Measurements from ENCODE around the gene HK3. TPM values are rescaled to one million over a fixed set of nuclear protein-coding genes. Genes with fewer than 3 reads are reported as not detected.

HK3 gene
- total and polyA plus RNA-seq, 2 of the 8 experiments (the other 6 are each of a cell fraction or from before 2014, with no cell fraction given), result not detected

- 86% methylated on average over 25 of the region's 25 CpGs; no CpG with 5 or more reads in 1 of the 2 experiments for WGBS, 2 experiments (ENCODE audit: extremely low coverage in 1 of 2, insufficient coverage in 1 of 2, insufficient read length in 1 of 2, insufficient replicate concordance in 2 of 2, low coverage in 1 of 2, low lambda C conversion rate in 2 of 2, missing lambda C conversion rate in 1 of 2)
- H3K4me3 ChIP-seq (ENCODE audit: extremely low read depth in 1 of 4, insufficient read depth in 2 of 4, low read depth in 3 of 4, low read length in 4 of 4), result no peak overlapping the region
- no peak for DNase-seq (ENCODE audit: low read depth in 1 of 2, low spot score in 2 of 2)
- no peak overlapping the region for H4K8ac ChIP-seq (ENCODE audit: extremely low read depth, insufficient read depth, low read length)
- TF ChIP-seq CTBP2 (IDR thresholded peaks at IDR 0.05; ENCODE audit: borderline replicate concordance, insufficient read depth, insufficient read length, low read length) (no peak), USF2 (IDR thresholded peaks at IDR 0.05; ENCODE audit: low read length) (no peak)
- no peak overlapping the region for H4K91ac ChIP-seq (replicated peaks; ENCODE audit: insufficient read length, low read length)
- no peaks in the 10 kb centered on the region for H3K79me1 ChIP-seq (ENCODE audit: low read depth, low read length)
- H2BK5ac ChIP-seq (ENCODE audit: low read depth, low read length), result no peak overlapping the region
- peaks cover 0 to 4% (median 0%) of the 10 kb centered on the region in 4 experiments; a peak in 2 of 7 replicates for H3K4me1 ChIP-seq (replicated peaks in 1 of 4; ENCODE audit: control insufficient read depth in 3 of 4, insufficient read depth in 4 of 4, low read length in 3 of 4)
- no peak overlapping the region for H4K5ac ChIP-seq (ENCODE audit: insufficient read length, low read depth, low read length)
- H3K9ac ChIP-seq (replicated peaks in 1 of 4; ENCODE audit: extremely low read depth in 1 of 4, low read depth in 3 of 4, low read length in 3 of 4), result no peak overlapping the region
- no peaks in the 10 kb centered on the region for H3K23me2 ChIP-seq (ENCODE audit: low read depth, low read length)
- no peaks in the 10 kb centered on the region for H3K36me3 ChIP-seq (ENCODE audit: control insufficient read depth in 2 of 4, insufficient read depth in 4 of 4, low read length in 3 of 4)
- H3K56ac ChIP-seq (replicated peaks; ENCODE audit: insufficient read length, low read depth, low read length), result no peak overlapping the region
- CTCF ChIA-PET (ENCODE audit: partially characterized antibody), result interaction anchor here (0.7 to 5.4 kb wide), 12 partner anchors 8 to 224 kb away, joined by 3 to 34 read pairs (median 3); no protein-coding TSS in a partner anchor
- no peak overlapping the region for H2AK5ac ChIP-seq (ENCODE audit: low read depth, low read length)
- H3K4ac ChIP-seq (replicated peaks; ENCODE audit: insufficient read length, low read depth, low read length), result no peak overlapping the region
- no peak overlapping the region for H2BK20ac ChIP-seq (ENCODE audit: low read length)
- no peaks in the 10 kb centered on the region for H3K79me2 ChIP-seq (ENCODE audit: control insufficient read depth in 1 of 2, insufficient read depth in 2 of 2, low read length in 2 of 2)
- FAIRE-seq, result no peak
- POLR2A ChIA-PET (ENCODE audit: partially characterized antibody), result interaction anchor here (0.7 to 1.6 kb wide), 2 partner anchors 17 to 18 kb away, joined by 3 to 4 read pairs; partner anchors contain the start of gene HK3
- H3K18ac ChIP-seq (ENCODE audit: extremely low read depth, low read length), result 0 out of 2 replicates have a peak overlapping the region, but pooled peaks have one; percentile 9
- H3K14ac ChIP-seq (ENCODE audit: insufficient read length), result no peak overlapping the region
- H3K9me3 ChIP-seq (ENCODE audit: insufficient read depth in 2 of 2, low read depth in 1 of 2, low read length in 1 of 2), result no peaks in the 10 kb centered on the region
- H4K20me1 ChIP-seq (replicated peaks in 1 of 2; ENCODE audit: control insufficient read depth in 1 of 2, insufficient read depth in 2 of 2, low read length in 2 of 2), result no peaks in the 10 kb centered on the region
- H3K27me3 ChIP-seq (replicated peaks in 1 of 4; ENCODE audit: control insufficient read depth in 3 of 4, extremely low read depth in 1 of 4, insufficient read depth in 3 of 4, low read length in 3 of 4), result no peaks in the 10 kb centered on the region
- H3K4me2 ChIP-seq (ENCODE audit: insufficient read depth in 1 of 2, low read depth in 2 of 2, low read length in 2 of 2), result no peak overlapping the region
- no peak overlapping the region for H2BK15ac ChIP-seq (ENCODE audit: low read length)
- H3K27ac ChIP-seq (ENCODE audit: low read depth, low read length), result no peak overlapping the region
- no peak overlapping the region for H3K23ac ChIP-seq (ENCODE audit: insufficient read length)
- no peak overlapping the region for H2BK120ac ChIP-seq (replicated peaks; ENCODE audit: low read depth, low read length)
- H2AFZ ChIP-seq (ENCODE audit: low read length), result no peak overlapping the region
- no peak overlapping the region for H2BK12ac ChIP-seq (ENCODE audit: low read depth, low read length)
These were observed 17.2 kb downstream of the HK3 start for GRCh38 chr5:176881816-176882566.

Measured in H1 (cell line).